ENCODE data around the gene MAGOHB. TPM values are rescaled to one million over a fixed set of nuclear protein-coding genes. Genes with fewer than 3 reads are reported as not detected.

Gene MAGOHB
- total and polyA plus RNA-seq, 2 of the 13 experiments (the other 11 are each of a cell fraction or from before 2014, with no cell fraction given): 7.0 to 49.8 TPM

DNA sequence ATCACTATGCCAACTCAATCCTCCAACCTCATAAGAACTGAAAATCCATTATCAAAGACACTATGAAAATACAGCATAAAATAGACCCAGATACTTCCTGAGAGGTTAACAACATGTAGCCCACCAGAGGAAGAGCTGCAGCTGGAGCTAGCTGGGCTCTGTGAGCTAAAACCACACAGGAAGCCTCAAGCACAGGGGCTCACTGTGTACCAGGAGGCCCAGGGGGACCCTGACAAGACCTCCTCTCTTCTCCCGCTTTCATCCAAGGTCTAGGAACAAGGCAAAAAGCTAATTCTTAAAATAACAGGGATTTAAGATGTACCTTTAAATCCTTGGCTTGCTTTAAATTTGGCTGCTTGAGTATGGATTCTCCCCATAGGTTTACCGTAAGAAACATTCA is 54.2 kb downstream of the MAGOHB start (continued):
- TF ChIP-seq, protein P1, sequence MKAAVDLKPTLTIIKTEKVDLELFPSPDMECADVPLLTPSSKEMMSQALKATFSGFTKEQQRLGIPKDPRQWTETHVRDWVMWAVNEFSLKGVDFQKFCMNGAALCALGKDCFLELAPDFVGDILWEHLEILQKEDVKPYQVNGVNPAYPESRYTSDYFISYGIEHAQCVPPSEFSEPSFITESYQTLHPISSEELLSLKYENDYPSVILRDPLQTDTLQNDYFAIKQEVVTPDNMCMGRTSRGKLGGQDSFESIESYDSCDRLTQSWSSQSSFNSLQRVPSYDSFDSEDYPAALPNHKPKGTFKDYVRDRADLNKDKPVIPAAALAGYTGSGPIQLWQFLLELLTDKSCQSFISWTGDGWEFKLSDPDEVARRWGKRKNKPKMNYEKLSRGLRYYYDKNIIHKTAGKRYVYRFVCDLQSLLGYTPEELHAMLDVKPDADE (CRISPR knock-in tag; IDR thresholded peaks at IDR 0.05): no peak
- TF ChIP-seq, protein P2, sequence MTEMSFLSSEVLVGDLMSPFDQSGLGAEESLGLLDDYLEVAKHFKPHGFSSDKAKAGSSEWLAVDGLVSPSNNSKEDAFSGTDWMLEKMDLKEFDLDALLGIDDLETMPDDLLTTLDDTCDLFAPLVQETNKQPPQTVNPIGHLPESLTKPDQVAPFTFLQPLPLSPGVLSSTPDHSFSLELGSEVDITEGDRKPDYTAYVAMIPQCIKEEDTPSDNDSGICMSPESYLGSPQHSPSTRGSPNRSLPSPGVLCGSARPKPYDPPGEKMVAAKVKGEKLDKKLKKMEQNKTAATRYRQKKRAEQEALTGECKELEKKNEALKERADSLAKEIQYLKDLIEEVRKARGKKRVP (CRISPR knock-in tag; IDR thresholded peaks at IDR 0.05): no peak

DNA sequence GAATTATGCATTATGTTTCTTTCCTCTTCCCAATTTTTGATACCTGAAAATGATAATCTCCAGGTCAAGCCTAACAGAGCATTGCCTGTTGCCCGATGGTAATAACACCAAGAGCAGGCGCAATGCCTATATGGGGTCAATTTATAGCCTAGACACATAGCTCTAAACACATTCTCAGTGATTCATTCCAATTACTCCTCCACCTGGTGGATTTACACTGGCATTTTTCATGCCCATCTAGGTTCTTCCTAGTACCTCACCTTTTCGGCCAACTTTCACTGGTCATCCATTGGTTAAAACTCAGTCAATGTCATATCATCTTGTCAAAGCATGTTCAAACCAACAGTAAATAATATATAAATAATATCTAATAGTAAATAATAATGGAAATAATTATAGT is 54.6 kb downstream of the MAGOHB start:
- no peak overlapping the region for H3K9ac ChIP-seq (ENCODE audit: insufficient read depth, low read depth, low read length)
- H3K4me3 ChIP-seq (replicated peaks in 1 of 3; ENCODE audit: insufficient read depth in 1 of 3, low read depth in 2 of 3, low read length in 3 of 3): no peak overlapping the region
- H3K4me1 ChIP-seq (ENCODE audit: insufficient read depth, low read length): no peaks in the 10 kb centered on the region
- ATAC-seq (no peak), DNase-seq (ENCODE audit: low spot score) (no peak), FAIRE-seq (no peak)
- intact Hi-C loops (cut with micrococcal nuclease; ENCODE audit: unreplicated experiment): no loop called here
- no peaks in the 10 kb centered on the region for H3K79me2 ChIP-seq (ENCODE audit: insufficient read depth, low read length)
- 0 out of 5 replicates have a peak, but pooled peaks cover 0 to 3% of the 10 kb centered on the region in 2 experiments for H3K27me3 ChIP-seq (ENCODE audit: control insufficient read depth in 1 of 2, insufficient read depth in 2 of 2, low read length in 2 of 2)
- H3K36me3 ChIP-seq (replicated peaks in 1 of 2; ENCODE audit: control insufficient read depth in 1 of 2, insufficient read depth in 2 of 2, low read length in 2 of 2): no peaks in the 10 kb centered on the region
- H3K4me2 ChIP-seq (ENCODE audit: low read depth, low read length): no peak overlapping the region
- H3K27ac ChIP-seq (ENCODE audit: extremely low read length, insufficient read depth, low read length): no peak overlapping the region
- ChIA-PET POLR2A (no interaction called here), CTCF (ENCODE audit: low intra/inter-chr PET ratio, low total read pairs) (no interaction called here)
- H4K20me1 ChIP-seq (ENCODE audit: insufficient read depth, low read length): no peaks in the 10 kb centered on the region
- BruUV-seq (replicated peaks): no TSS peak
- H3K9me3 ChIP-seq (ENCODE audit: low read length): no peaks in the 10 kb centered on the region
- H2AFZ ChIP-seq (ENCODE audit: low read length): no peak overlapping the region
- 37% methylated on average over 3 of the region's 3 CpGs for WGBS (ENCODE audit: low lambda C conversion rate)
- in situ Hi-C loops (cut with HindIII; ENCODE audit: extremely low pct_ligation_motif_present, low pct_unique_long_range_greater_than_20kb): no loop called here
- TF ChIP-seq ZC3H13 (CRISPR knock-in tag; IDR thresholded peaks at IDR 0.05) (no peak), MZF1 (CRISPR knock-in tag; IDR thresholded peaks at IDR 0.05; ENCODE audit: borderline replicate concordance) (no peak), XBP1 (CRISPR knock-in tag; IDR thresholded peaks at IDR 0.05) (no peak), SYNCRIP (IDR thresholded peaks at IDR 0.05; ENCODE audit: insufficient read depth, low read depth, low read length) (no peak)
- TF ChIP-seq, protein P3, sequence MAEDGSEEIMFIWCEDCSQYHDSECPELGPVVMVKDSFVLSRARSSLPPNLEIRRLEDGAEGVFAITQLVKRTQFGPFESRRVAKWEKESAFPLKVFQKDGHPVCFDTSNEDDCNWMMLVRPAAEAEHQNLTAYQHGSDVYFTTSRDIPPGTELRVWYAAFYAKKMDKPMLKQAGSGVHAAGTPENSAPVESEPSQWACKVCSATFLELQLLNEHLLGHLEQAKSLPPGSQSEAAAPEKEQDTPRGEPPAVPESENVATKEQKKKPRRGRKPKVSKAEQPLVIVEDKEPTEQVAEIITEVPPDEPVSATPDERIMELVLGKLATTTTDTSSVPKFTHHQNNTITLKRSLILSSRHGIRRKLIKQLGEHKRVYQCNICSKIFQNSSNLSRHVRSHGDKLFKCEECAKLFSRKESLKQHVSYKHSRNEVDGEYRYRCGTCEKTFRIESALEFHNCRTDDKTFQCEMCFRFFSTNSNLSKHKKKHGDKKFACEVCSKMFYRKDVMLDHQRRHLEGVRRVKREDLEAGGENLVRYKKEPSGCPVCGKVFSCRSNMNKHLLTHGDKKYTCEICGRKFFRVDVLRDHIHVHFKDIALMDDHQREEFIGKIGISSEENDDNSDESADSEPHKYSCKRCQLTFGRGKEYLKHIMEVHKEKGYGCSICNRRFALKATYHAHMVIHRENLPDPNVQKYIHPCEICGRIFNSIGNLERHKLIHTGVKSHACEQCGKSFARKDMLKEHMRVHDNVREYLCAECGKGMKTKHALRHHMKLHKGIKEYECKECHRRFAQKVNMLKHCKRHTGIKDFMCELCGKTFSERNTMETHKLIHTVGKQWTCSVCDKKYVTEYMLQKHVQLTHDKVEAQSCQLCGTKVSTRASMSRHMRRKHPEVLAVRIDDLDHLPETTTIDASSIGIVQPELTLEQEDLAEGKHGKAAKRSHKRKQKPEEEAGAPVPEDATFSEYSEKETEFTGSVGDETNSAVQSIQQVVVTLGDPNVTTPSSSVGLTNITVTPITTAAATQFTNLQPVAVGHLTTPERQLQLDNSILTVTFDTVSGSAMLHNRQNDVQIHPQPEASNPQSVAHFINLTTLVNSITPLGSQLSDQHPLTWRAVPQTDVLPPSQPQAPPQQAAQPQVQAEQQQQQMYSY (CRISPR knock-in tag; IDR thresholded peaks at IDR 0.05): no peak
- TF ChIP-seq, protein P4, sequence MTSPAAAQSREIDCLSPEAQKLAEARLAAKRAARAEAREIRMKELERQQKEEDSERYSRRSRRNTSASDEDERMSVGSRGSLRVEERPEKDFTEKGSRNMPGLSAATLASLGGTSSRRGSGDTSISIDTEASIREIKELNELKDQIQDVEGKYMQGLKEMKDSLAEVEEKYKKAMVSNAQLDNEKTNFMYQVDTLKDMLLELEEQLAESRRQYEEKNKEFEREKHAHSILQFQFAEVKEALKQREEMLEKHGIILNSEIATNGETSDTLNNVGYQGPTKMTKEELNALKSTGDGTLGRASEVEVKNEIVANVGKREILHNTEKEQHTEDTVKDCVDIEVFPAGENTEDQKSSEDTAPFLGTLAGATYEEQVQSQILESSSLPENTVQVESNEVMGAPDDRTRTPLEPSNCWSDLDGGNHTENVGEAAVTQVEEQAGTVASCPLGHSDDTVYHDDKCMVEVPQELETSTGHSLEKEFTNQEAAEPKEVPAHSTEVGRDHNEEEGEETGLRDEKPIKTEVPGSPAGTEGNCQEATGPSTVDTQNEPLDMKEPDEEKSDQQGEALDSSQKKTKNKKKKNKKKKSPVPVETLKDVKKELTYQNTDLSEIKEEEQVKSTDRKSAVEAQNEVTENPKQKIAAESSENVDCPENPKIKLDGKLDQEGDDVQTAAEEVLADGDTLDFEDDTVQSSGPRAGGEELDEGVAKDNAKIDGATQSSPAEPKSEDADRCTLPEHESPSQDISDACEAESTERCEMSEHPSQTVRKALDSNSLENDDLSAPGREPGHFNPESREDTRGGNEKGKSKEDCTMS (CRISPR knock-in tag; conservative IDR thresholded peaks at IDR 0.05): no peak

Measured in HepG2 (cell line).